NCI-H1105 (cell line): ENCODE data around the gene EED.
"Not testable (repeated sequence)": the region's sequence is repeated elsewhere in the genome, so short reads cannot be mapped to it uniquely, and the experiment has no call there.

Experiments used
- DNase-seq: peaks from one replicate; lab custom pipeline; 2025; lab: John Stamatoyannopoulos, UW

Gene EED

DNA sequence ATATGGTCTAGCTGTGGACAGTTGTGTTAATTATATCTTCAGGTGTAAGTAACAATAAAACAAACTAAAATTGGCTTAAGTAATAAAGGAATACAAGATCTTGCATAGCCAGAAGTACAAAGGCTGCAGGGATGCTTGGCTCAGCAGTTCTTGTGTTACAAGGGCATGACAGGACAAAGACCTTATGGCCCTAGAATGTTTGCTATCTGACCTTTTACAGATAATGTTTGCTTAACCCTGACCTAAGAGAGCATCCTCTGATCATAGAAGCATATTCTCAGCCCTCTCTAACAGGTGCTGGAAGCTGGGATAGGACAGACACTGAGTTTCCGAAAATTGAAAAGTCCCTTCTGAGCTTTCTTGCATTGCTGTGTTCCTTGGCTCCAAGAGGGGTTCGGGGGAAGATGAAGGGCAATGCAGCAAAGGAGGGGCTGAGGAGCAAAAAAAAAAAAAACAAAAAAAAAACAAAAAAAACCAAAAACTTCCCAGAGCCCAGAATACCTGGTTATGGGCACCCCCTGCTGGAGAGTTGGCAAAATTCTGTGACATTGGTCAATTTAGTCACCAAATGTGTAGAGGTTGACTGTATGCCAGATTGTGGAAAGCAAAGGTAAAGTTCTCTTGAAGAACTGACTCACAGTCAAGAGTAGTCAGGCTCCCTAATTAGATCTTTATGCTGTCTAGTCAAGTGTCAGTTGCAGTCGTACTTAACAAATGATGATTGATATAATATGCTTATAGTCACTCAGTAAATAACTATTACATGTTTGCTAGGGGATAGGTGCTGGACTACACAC lies 47.1 kb downstream of the EED start:
- DNase-seq: peak; percentile 43

DNA sequence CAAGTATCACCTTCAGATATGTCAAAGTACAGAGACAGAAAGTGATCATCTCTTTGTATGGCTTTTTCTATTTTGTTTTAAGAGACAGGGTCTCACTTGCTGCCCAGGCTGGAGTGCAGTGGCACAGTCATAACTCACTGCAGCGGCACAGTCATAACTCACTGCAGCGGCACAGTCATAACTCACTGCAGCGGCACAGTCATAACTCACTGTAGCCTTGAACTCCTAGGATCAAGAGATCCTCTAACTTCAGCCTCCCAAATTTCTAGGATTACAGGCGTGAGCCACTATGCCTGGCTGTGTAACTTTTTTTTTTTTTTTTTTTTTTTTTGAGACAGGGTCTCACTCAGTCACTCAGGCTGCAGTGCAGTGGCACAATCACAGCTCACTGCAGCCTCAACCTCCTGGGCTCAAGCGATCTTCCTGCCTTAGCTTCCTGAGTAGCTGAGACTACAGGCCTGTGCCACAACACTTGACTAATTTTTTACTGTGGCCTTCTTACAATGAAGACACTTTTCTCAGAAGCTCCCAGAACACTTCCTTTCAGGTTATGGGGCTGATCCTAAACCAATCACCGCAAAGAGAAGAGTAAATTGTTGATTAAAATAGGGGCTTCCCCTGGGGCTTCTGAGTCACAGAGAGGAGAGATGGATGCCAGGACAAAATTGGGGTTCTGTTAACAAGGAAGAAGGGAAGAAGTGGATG lies 48.5 kb downstream of the EED start:
- DNase-seq: no peak

DNA sequence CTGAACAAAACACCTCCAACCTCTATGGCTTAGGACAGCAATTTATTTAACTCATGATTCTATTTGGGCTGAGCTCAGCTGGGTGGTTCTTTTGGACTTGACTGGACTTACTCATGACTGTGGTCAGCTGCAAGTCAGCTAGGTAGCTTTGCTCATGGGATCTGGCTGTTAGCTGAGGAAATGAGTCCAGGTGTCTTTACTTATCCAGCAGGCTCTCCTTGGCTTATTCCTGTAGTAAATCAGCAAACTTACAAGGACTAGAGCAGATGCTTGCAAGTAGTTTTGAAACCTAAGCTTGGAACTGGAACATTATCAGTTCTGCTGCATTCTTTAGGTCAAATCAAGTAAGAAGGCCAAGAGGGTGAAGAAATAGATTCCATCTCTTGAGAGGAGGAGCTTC lies 49.5 kb downstream of the EED start:
- DNase-seq: no peak

DNA sequence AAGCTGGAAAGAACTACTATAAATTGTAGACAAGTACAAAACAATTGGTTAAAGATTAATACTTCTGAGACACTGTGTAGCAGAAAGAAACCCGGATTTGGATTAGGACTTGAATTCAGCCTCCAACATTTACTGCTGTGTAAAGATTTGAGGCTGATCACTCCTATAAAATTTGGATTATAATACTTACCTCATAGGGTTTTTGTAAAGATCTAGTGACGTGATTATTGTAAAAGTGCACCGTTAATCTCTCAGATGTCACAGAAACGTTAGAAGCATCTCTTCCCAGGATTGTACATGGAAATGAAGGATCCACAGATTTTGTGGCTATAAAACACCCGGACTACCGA lies 57.2 kb downstream of the EED start:
- no peak for DNase-seq

DNA sequence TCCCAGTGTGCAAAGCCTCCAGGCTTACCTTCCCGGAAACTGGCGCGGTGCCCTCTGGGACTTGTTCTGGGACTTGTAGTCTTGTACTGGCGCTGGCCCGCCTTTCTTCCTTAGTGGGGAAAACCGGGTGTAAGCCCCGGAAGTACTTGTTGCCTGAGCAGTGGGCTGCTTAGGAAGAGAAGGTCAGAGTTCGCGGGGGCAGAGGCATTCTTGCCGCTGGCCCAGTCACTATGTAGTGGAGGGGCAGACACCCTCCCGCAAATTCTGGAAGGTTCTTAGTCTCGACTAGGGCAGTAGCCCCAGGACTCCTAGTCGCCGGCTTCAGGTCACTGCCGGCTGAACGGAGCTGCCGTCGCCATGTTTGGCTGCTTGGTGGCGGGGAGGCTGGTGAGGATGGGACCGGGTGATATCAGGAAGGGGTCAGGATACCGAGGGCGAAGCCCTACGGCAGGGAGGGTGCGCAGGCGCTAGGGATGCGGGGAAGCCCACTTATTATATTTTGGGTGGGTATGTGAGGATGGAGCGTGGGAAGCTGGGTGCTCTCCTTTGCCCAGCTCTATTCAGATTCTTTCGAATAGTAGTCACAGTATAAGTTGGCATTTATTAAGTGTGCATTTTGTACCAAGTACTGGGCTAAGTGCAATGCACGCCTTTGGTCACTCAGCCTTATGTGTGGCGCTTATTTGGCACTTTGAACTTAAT lies 57.7 kb downstream of the EED start, which contains the start of gene HIKESHI:
Gene HIKESHI, plus strand, starts transcription at position 149 of the 702 bp plus-strand sequence. Its CDS starts 209 bp downstream, at position 358.
- DNase-seq: peak; percentile 99

DNA sequence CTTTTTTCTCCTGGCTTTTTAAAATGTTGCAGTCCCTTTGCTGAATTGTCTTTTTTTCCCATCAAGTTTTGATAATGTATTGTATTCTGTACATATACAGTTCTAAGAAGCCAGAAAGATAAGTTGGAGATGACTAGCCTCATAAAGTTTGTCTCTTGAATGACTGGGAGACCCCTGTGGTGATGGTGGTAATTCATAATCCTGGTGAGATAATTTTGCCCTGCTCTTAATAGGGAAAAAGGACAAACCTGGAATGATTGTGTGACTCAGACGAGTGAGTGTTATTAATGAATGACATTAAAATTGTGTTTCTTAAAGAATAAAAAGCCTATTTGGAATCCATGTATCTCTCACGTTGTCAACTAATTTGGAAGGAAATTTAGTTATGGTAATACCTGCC lies 58.7 kb downstream of the EED start:
- no peak for DNase-seq

DNA sequence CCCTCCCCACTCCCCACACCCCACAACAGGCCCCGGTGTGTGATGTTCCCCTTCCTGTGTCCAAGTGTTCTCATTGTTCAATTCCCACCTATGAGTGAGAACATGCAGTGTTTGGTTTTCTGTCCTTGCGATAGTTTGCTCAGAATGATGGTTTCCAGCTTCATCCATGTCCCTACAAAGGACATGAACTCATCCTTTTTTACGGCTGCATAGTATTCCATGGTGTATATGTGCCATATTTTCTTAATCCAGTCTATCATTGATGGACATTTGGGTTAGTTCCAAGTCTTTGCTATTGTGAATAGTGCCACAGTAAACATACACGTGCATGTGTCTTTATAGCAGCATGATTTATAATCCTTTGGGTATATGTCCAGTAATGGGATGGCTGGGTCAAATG lies 64.2 kb downstream of the EED start:
- DNase-seq: not testable (repeated sequence)

DNA sequence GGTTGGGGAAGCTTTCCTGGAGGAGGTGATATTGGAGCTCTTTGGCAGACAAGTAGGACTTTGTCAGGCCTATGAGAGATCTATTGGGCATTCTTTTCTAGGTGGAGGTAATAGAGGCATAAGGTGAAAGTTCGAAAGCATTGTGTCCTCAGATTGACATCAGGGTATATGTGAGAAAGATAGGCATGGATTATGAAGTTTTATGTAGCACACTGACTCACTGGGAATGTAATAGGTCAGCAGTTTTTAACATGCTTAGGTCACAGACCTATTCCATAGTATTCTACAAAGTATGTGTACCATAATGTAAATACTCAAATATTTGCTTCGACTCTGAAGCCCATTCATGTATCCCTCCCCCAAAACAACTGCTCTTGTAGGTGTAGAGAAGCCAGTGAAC lies 69.2 kb downstream of the EED start:
- DNase-seq: no peak

DNA sequence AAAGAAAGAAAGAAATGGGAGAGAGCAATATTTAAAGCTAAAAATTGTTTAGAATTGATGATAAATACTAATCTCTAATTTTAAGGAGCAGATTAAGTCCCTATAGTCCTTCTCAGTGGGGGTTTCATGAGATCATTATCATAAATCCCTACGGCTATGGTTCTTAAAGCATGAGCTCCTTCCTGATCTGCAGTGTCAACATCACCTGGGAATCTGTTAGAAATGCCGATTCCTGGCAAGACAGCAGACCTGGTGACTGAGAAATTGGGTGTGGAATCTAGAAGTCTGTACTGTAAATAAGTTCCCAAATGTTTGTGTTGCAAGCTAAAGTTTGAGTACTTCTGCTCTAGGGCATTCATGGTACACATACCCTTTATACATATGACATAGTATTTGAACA lies 70.1 kb downstream of the EED start:
- no peak for DNase-seq
